ENCODE measurements around the gene BBIP1. TPM values are rescaled to one million over a fixed set of nuclear protein-coding genes. Genes with fewer than 3 reads are reported as not detected.

The BBIP1 gene
- polyA plus RNA-seq, 1 donor from 2014 or later: 73.3 TPM

GRCh38 chr10:110931769-110932381, 12.9 kb upstream of the BBIP1 start:
- H3K9me2 ChIP-seq (ENCODE audit: insufficient read depth, low read length): no peaks in the 10 kb centered on the region
- TF ChIP-seq MXI1 (conservative IDR thresholded peaks at IDR 0.05; ENCODE audit: poor library complexity, severe bottlenecking): no peak
- TF ChIP-seq SMC3 (conservative IDR thresholded peaks at IDR 0.05; ENCODE audit: poor library complexity): no peak
- no peak for TF ChIP-seq TAF1 (IDR thresholded peaks at IDR 0.05; ENCODE audit: low read depth)
- TF ChIP-seq POLR2AphosphoS5 (IDR thresholded peaks at IDR 0.05): no peak
- no peak for TF ChIP-seq REST (IDR thresholded peaks at IDR 0.05; ENCODE audit: borderline replicate concordance)
- TF ChIP-seq EP300 (conservative IDR thresholded peaks at IDR 0.05; ENCODE audit: poor library complexity, severe bottlenecking): no peak
- no peak overlapping the region for H3K4me3 ChIP-seq (ENCODE audit: low read length)
- H3F3A ChIP-seq (ENCODE audit: insufficient read depth, low read length, poor library complexity, severe bottlenecking): no peaks in the 10 kb centered on the region
- no peak overlapping the region for H3K4me2 ChIP-seq (ENCODE audit: low read length)
- no peak overlapping the region for H3K9ac ChIP-seq (ENCODE audit: low read length)
- H3K9me3 ChIP-seq (ENCODE audit: low read length): no peaks in the 10 kb centered on the region
- peaks cover 7% of the 10 kb centered on the region for H4K20me1 ChIP-seq (ENCODE audit: insufficient read depth)
- no peak overlapping the region for H2AFZ ChIP-seq (ENCODE audit: low read depth, low read length)
- no peak overlapping the region for H3K27ac ChIP-seq (ENCODE audit: low read length)
- H3K79me2 ChIP-seq (replicated peaks; ENCODE audit: insufficient read depth, low read length): peaks cover 95% of the 10 kb centered on the region
- H3K36me3 ChIP-seq (ENCODE audit: insufficient read depth, low read length): no peaks in the 10 kb centered on the region
- H3K27me3 ChIP-seq (ENCODE audit: insufficient read depth, low read depth, low read length): no peaks in the 10 kb centered on the region

GRCh38 chr10:110927461-110927860, 8.5 kb upstream of the BBIP1 start:
- H3K4me3 ChIP-seq (ENCODE audit: low read length): no peak overlapping the region
- no peaks in the 10 kb centered on the region for H3K27me3 ChIP-seq (ENCODE audit: insufficient read depth, low read depth, low read length)
- no peaks in the 10 kb centered on the region for H3K36me3 ChIP-seq (ENCODE audit: insufficient read depth, low read length)
- no peaks in the 10 kb centered on the region for H3K9me3 ChIP-seq (ENCODE audit: low read length)
- H3K27ac ChIP-seq (ENCODE audit: low read length): no peak overlapping the region
- no peak for TF ChIP-seq REST (IDR thresholded peaks at IDR 0.05; ENCODE audit: borderline replicate concordance)
- no peak for TF ChIP-seq RAD21 (conservative IDR thresholded peaks at IDR 0.05)
- TF ChIP-seq CTCF (IDR thresholded peaks at IDR 0.05; ENCODE audit: poor library complexity, severe bottlenecking): no peak
- no peak for TF ChIP-seq TAF1 (IDR thresholded peaks at IDR 0.05; ENCODE audit: low read depth)
- no peak for TF ChIP-seq SMC3 (conservative IDR thresholded peaks at IDR 0.05; ENCODE audit: poor library complexity)
- TF ChIP-seq POLR2AphosphoS5 (IDR thresholded peaks at IDR 0.05): no peak
- no peak for TF ChIP-seq MXI1 (conservative IDR thresholded peaks at IDR 0.05; ENCODE audit: poor library complexity, severe bottlenecking)
- no peak for TF ChIP-seq EP300 (conservative IDR thresholded peaks at IDR 0.05; ENCODE audit: poor library complexity, severe bottlenecking)
- no peak for TF ChIP-seq EZH2 (IDR thresholded peaks at IDR 0.05; ENCODE audit: borderline replicate concordance, insufficient read depth, low read length, poor library complexity, severe bottlenecking)
- no peak overlapping the region for H3K4me2 ChIP-seq (ENCODE audit: low read length)
- no peaks in the 10 kb centered on the region for H3F3A ChIP-seq (ENCODE audit: insufficient read depth, low read length, poor library complexity, severe bottlenecking)
- no peaks in the 10 kb centered on the region for H3K9me2 ChIP-seq (ENCODE audit: insufficient read depth, low read length)
- H3K9ac ChIP-seq (ENCODE audit: low read length): no peak overlapping the region
- H2AFZ ChIP-seq (ENCODE audit: low read depth, low read length): no peak overlapping the region
- peaks cover 7% of the 10 kb centered on the region for H4K20me1 ChIP-seq (ENCODE audit: insufficient read depth)
- peaks cover 96% of the 10 kb centered on the region for H3K79me2 ChIP-seq (replicated peaks; ENCODE audit: insufficient read depth, low read length)
